Karpas-422 (cell line): ENCODE results near the gene LNX1. TPM values are rescaled to one million over a fixed set of nuclear protein-coding genes. Genes with fewer than 3 reads are reported as not detected.

Experiments used
- DNase-seq: peaks from one replicate; pipeline ENCODE4 v3.0.0-alpha.2; 2015
- H2AFZ ChIP-seq: fragments of 200-600 bp; sonication (generic); 2 replicates; pipeline ENCODE4 v1.6.1; 2014; ENCODE audit warnings: antibody characterized with exemption, low read length, mixed read lengths
- H3K27ac ChIP-seq: fragments of 200-600 bp; sonication (generic); 2 replicates; pipeline ENCODE4 v1.5.1; 2014; ENCODE audit warnings: mild to moderate bottlenecking, low read length, moderate library complexity
- H3K27me3 ChIP-seq: fragments of 200-600 bp; sonication (generic); 2 replicates; pipeline ENCODE4 v1.6.1; 2014; ENCODE audit warnings: low read length, mixed read lengths
- H3K36me3 ChIP-seq: fragments of 200-600 bp; sonication (generic); 2 replicates; pipeline ENCODE4 v1.6.1; 2014; ENCODE audit warnings: low read length, mixed read lengths; ENCODE audit not compliant: insufficient read depth
- H3K4me1 ChIP-seq: fragments of 200-600 bp; sonication (generic); 2 replicates; pipeline ENCODE4 v1.6.1; 2014; ENCODE audit warnings: mild to moderate bottlenecking, low read length, mixed read lengths
- H3K4me2 ChIP-seq: fragments of 200-600 bp; sonication (generic); 2 replicates; pipeline ENCODE4 v1.6.1; 2014; ENCODE audit warnings: low read length, low read depth, mild to moderate bottlenecking; ENCODE audit not compliant: poor library complexity, severe bottlenecking
- H3K4me3 ChIP-seq: fragments of 200-600 bp; sonication (generic); 2 replicates; pipeline ENCODE4 v1.5.1; 2014; ENCODE audit warnings: mild to moderate bottlenecking, antibody characterized with exemption, low read length, mixed read lengths
- H3K79me2 ChIP-seq: fragments of 200-600 bp; sonication (generic); 2 replicates; pipeline ENCODE4 v1.6.1; 2014; ENCODE audit warnings: mild to moderate bottlenecking, low read length, mixed read lengths
- H3K9ac ChIP-seq: fragments of 200-600 bp; sonication (generic); 2 replicates; pipeline ENCODE4 v1.6.0; 2014; ENCODE audit warnings: low read length
- H3K9me2 ChIP-seq: fragments of 200-600 bp; sonication (generic), shearing (Covaris generic); replicated peaks from 2 replicates; pipeline ENCODE4 v1.6.0; 2014; ENCODE audit warnings: mild to moderate bottlenecking, low read length, moderate library complexity; ENCODE audit not compliant: insufficient read depth
- H3K9me3 ChIP-seq: fragments of 300-700, 200-600 bp; sonication (generic); 2 replicates; pipeline ENCODE4 v1.6.1; 2014; ENCODE audit warnings: low read length, mixed read lengths
- H4K20me1 ChIP-seq: fragments of 200-600 bp; sonication (generic); 2 replicates; pipeline ENCODE4 v1.6.1; 2014; ENCODE audit warnings: mild to moderate bottlenecking, antibody characterized with exemption, low read length, low read depth; ENCODE audit not compliant: insufficient read depth
- total RNA-seq: library from RNA; depleted of rRNA; stranded (reverse); fragments of >200 nt; shearing (Covaris generic); gene quantifications from 2 replicates; pipeline ENCODE4 v1.2.3, GENCODE V29; 2014; ENCODE audit warnings: low replicate concordance

Gene LNX1
- total RNA-seq, 1 experiment from 2014 or later = not detected

- Histone ChIP-seq H4K20me1 (no peaks in the 10 kb centered on the region), H3K27me3 (no peaks in the 10 kb centered on the region), H3K4me2 (no peak overlapping the region), H3K4me3 (no peak overlapping the region), H3K9me3 (no peaks in the 10 kb centered on the region), H3K27ac (no peak overlapping the region), H3K9ac (no peak overlapping the region), H2AFZ (no peak overlapping the region), H3K79me2 (no peaks in the 10 kb centered on the region), H3K36me3 (no peaks in the 10 kb centered on the region), H3K9me2 (no peaks in the 10 kb centered on the region), H3K4me1 (no peaks in the 10 kb centered on the region)
- no peak for DNase-seq
Observed at GRCh38 chr4:53576071-53576617, 15.1 kb downstream of the LNX1 start.

GRCh38 chr4:53575552-53575951 lies 15.7 kb downstream of the LNX1 start:
- Histone ChIP-seq H3K4me1 (no peaks in the 10 kb centered on the region), H3K4me2 (no peak overlapping the region)

GRCh38 chr4:53574528-53574927 lies 16.8 kb downstream of the LNX1 start:
- Histone ChIP-seq H3K36me3 (no peaks in the 10 kb centered on the region), H3K27ac (no peak overlapping the region), H2AFZ (no peak overlapping the region), H3K9ac (no peak overlapping the region), H4K20me1 (no peaks in the 10 kb centered on the region), H3K9me3 (no peaks in the 10 kb centered on the region), H3K4me3 (no peak overlapping the region), H3K4me1 (no peaks in the 10 kb centered on the region), H3K79me2 (no peaks in the 10 kb centered on the region), H3K27me3 (no peaks in the 10 kb centered on the region), H3K4me2 (no peak overlapping the region), H3K9me2 (no peaks in the 10 kb centered on the region)
- no peak for DNase-seq

More at GRCh38 chr4:53575552-53575951, 15.7 kb downstream of the LNX1 start:
- H3K79me2 ChIP-seq = no peaks in the 10 kb centered on the region
- no peaks in the 10 kb centered on the region for H3K36me3 ChIP-seq
- H2AFZ ChIP-seq = no peak overlapping the region
- H3K9me2 ChIP-seq = no peaks in the 10 kb centered on the region
- no peaks in the 10 kb centered on the region for H3K27me3 ChIP-seq
- no peak overlapping the region for H3K27ac ChIP-seq
- no peak overlapping the region for H3K4me3 ChIP-seq
- no peaks in the 10 kb centered on the region for H3K9me3 ChIP-seq
- no peak overlapping the region for H3K9ac ChIP-seq
- no peaks in the 10 kb centered on the region for H4K20me1 ChIP-seq
- DNase-seq = no peak

- H3K27ac ChIP-seq = no peak overlapping the region
- H3K4me3 ChIP-seq = no peak overlapping the region
- H4K20me1 ChIP-seq = no peaks in the 10 kb centered on the region
- no peak overlapping the region for H2AFZ ChIP-seq
- no peak for DNase-seq
- no peak overlapping the region for H3K9ac ChIP-seq
- no peaks in the 10 kb centered on the region for H3K9me3 ChIP-seq
- H3K27me3 ChIP-seq = no peaks in the 10 kb centered on the region
- no peaks in the 10 kb centered on the region for H3K4me1 ChIP-seq
- no peak overlapping the region for H3K4me2 ChIP-seq
- H3K9me2 ChIP-seq = no peaks in the 10 kb centered on the region
- no peaks in the 10 kb centered on the region for H3K79me2 ChIP-seq
- H3K36me3 ChIP-seq = no peaks in the 10 kb centered on the region
Observed at GRCh38 chr4:53573696-53574095, 17.6 kb downstream of the LNX1 start.

GRCh38 chr4:53572600-53572994 lies 18.7 kb downstream of the LNX1 start:
- H3K79me2 ChIP-seq = no peaks in the 10 kb centered on the region
- no peaks in the 10 kb centered on the region for H4K20me1 ChIP-seq
- H3K27ac ChIP-seq = no peak overlapping the region
- no peak overlapping the region for H2AFZ ChIP-seq
- no peaks in the 10 kb centered on the region for H3K9me2 ChIP-seq
- no peaks in the 10 kb centered on the region for H3K36me3 ChIP-seq
- H3K4me1 ChIP-seq = no peaks in the 10 kb centered on the region
- no peak overlapping the region for H3K9ac ChIP-seq
- H3K4me3 ChIP-seq = no peak overlapping the region
- no peaks in the 10 kb centered on the region for H3K27me3 ChIP-seq
- no peak overlapping the region for H3K4me2 ChIP-seq
- H3K9me3 ChIP-seq = no peaks in the 10 kb centered on the region
- DNase-seq = no peak

- H3K27ac ChIP-seq = no peak overlapping the region
- no peaks in the 10 kb centered on the region for H4K20me1 ChIP-seq
- H3K9me3 ChIP-seq = no peaks in the 10 kb centered on the region
- H2AFZ ChIP-seq = no peak overlapping the region
- DNase-seq = no peak
- no peaks in the 10 kb centered on the region for H3K4me1 ChIP-seq
- no peak overlapping the region for H3K4me2 ChIP-seq
- no peak overlapping the region for H3K9ac ChIP-seq
- H3K79me2 ChIP-seq = no peaks in the 10 kb centered on the region
- H3K9me2 ChIP-seq = no peaks in the 10 kb centered on the region
- H3K4me3 ChIP-seq = no peak overlapping the region
- H3K27me3 ChIP-seq = no peaks in the 10 kb centered on the region
- H3K36me3 ChIP-seq = no peaks in the 10 kb centered on the region
Observed at GRCh38 chr4:53571936-53572599, 19.2 kb downstream of the LNX1 start.

- H3K4me3 ChIP-seq = no peak overlapping the region
- H2AFZ ChIP-seq = no peak overlapping the region
- H3K4me1 ChIP-seq = no peaks in the 10 kb centered on the region
- no peaks in the 10 kb centered on the region for H3K27me3 ChIP-seq
- H3K27ac ChIP-seq = no peak overlapping the region
- no peak overlapping the region for H3K9ac ChIP-seq
- H4K20me1 ChIP-seq = no peaks in the 10 kb centered on the region
- H3K4me2 ChIP-seq = no peak overlapping the region
- no peak for DNase-seq
- no peaks in the 10 kb centered on the region for H3K9me3 ChIP-seq
- H3K79me2 ChIP-seq = no peaks in the 10 kb centered on the region
- no peaks in the 10 kb centered on the region for H3K9me2 ChIP-seq
- no peaks in the 10 kb centered on the region for H3K36me3 ChIP-seq
Observed at GRCh38 chr4:53563824-53564223, 27.5 kb downstream of the LNX1 start.

- no peak for DNase-seq
- no peaks in the 10 kb centered on the region for H3K79me2 ChIP-seq
- H3K9me2 ChIP-seq = no peaks in the 10 kb centered on the region
- H3K4me1 ChIP-seq = no peaks in the 10 kb centered on the region
- H4K20me1 ChIP-seq = no peaks in the 10 kb centered on the region
- no peak overlapping the region for H3K27ac ChIP-seq
- H2AFZ ChIP-seq = no peak overlapping the region
- H3K9ac ChIP-seq = no peak overlapping the region
- H3K36me3 ChIP-seq = no peaks in the 10 kb centered on the region
- H3K9me3 ChIP-seq = no peaks in the 10 kb centered on the region
- H3K4me2 ChIP-seq = no peak overlapping the region
- H3K4me3 ChIP-seq = no peak overlapping the region
- H3K27me3 ChIP-seq = no peaks in the 10 kb centered on the region
Observed at GRCh38 chr4:53562409-53562808, 28.9 kb downstream of the LNX1 start.
